IPS-20b (cell line): ENCODE results near the gene C1orf174.

Experiments used
- H3K27ac ChIP-seq: one replicate; pipeline ENCODE4 v1.5.1; 2013; ENCODE audit warnings: low read length
- H3K27me3 ChIP-seq: 2 replicates; pipeline ENCODE4 v1.6.1; 2013; ENCODE audit warnings: mild to moderate bottlenecking, low read length, inconsistent platforms; ENCODE audit not compliant: insufficient read depth
- H3K36me3 ChIP-seq: 2 replicates; pipeline ENCODE4 v1.6.1; 2013; ENCODE audit warnings: low read depth, mild to moderate bottlenecking, inconsistent platforms, low read length, moderate library complexity; ENCODE audit not compliant: insufficient read depth
- H3K4me1 ChIP-seq: 2 replicates; pipeline ENCODE4 v1.6.1; 2013; ENCODE audit warnings: mild to moderate bottlenecking, control low read depth, inconsistent platforms, low read length, moderate library complexity; ENCODE audit not compliant: insufficient read depth
- H3K4me3 ChIP-seq: 2 replicates; pipeline ENCODE4 v1.5.1; 2013; ENCODE audit warnings: mild to moderate bottlenecking, low read length, inconsistent platforms
- H3K9ac ChIP-seq: 2 replicates; pipeline ENCODE4 v1.6.1; 2013; ENCODE audit warnings: low read depth, mild to moderate bottlenecking, inconsistent platforms, low read length, moderate library complexity
- H3K9me3 ChIP-seq: 2 replicates; pipeline ENCODE4 v1.6.1; 2013; ENCODE audit warnings: mild to moderate bottlenecking, low read depth, low read length, inconsistent platforms; ENCODE audit not compliant: insufficient read depth

Gene C1orf174

GRCh38 chr1:3872546-3872945 is 27.5 kb downstream of the C1orf174 start:
- Histone ChIP-seq H3K27ac (no peak overlapping the region), H3K4me1 (no peaks in the 10 kb centered on the region), H3K27me3 (no peaks in the 10 kb centered on the region), H3K4me3 (no peak overlapping the region), H3K9ac (no peak overlapping the region), H3K36me3 (no peaks in the 10 kb centered on the region), H3K9me3 (no peaks in the 10 kb centered on the region)

- Histone ChIP-seq H3K4me3 (no peak overlapping the region), H3K27ac (no peak overlapping the region), H3K9me3 (no peaks in the 10 kb centered on the region), H3K9ac (no peak overlapping the region), H3K27me3 (no peaks in the 10 kb centered on the region), H3K4me1 (no peaks in the 10 kb centered on the region), H3K36me3 (no peaks in the 10 kb centered on the region)
Measured at GRCh38 chr1:3871451-3871805, 28.6 kb downstream of the C1orf174 start.

- Histone ChIP-seq H3K27me3 (no peaks in the 10 kb centered on the region), H3K4me1 (no peaks in the 10 kb centered on the region), H3K9me3 (no peaks in the 10 kb centered on the region), H3K9ac (no peak overlapping the region), H3K36me3 (no peaks in the 10 kb centered on the region), H3K4me3 (no peak overlapping the region), H3K27ac (no peak overlapping the region)
Measured at GRCh38 chr1:3869751-3870301, 30.2 kb downstream of the C1orf174 start.

GRCh38 chr1:3868464-3869006 is 31.5 kb downstream of the C1orf174 start:
- no peak overlapping the region for H3K4me3 ChIP-seq
- H3K36me3 ChIP-seq = no peaks in the 10 kb centered on the region
- H3K9ac ChIP-seq = no peak overlapping the region
- no peaks in the 10 kb centered on the region for H3K4me1 ChIP-seq
- no peak overlapping the region for H3K27ac ChIP-seq
- H3K9me3 ChIP-seq = no peaks in the 10 kb centered on the region
- H3K27me3 ChIP-seq = no peaks in the 10 kb centered on the region

- H3K9me3 ChIP-seq = no peaks in the 10 kb centered on the region
- H3K9ac ChIP-seq = no peak overlapping the region
- H3K4me1 ChIP-seq = no peaks in the 10 kb centered on the region
- no peak overlapping the region for H3K4me3 ChIP-seq
- no peak overlapping the region for H3K27ac ChIP-seq
- no peaks in the 10 kb centered on the region for H3K27me3 ChIP-seq
- H3K36me3 ChIP-seq = no peaks in the 10 kb centered on the region
Measured at GRCh38 chr1:3865606-3866160, 34.4 kb downstream of the C1orf174 start.

GRCh38 chr1:3864884-3865283 is 35.2 kb downstream of the C1orf174 start:
- Histone ChIP-seq H3K9ac (no peak overlapping the region), H3K4me3 (no peak overlapping the region), H3K9me3 (no peaks in the 10 kb centered on the region), H3K4me1 (no peaks in the 10 kb centered on the region), H3K27ac (no peak overlapping the region), H3K27me3 (no peaks in the 10 kb centered on the region), H3K36me3 (no peaks in the 10 kb centered on the region)

GRCh38 chr1:3863231-3863935 is 36.7 kb downstream of the C1orf174 start:
- Histone ChIP-seq H3K4me1 (peaks cover 7% of the 10 kb centered on the region; the same call in 1 of the 2 replicates), H3K27ac (no peak overlapping the region), H3K36me3 (no peaks in the 10 kb centered on the region), H3K4me3 (no peak overlapping the region), H3K9me3 (no peaks in the 10 kb centered on the region), H3K9ac (no peak overlapping the region), H3K27me3 (peaks cover 11% of the 10 kb centered on the region)

GRCh38 chr1:3858231-3858981 is 41.7 kb downstream of the C1orf174 start:
- H3K9ac ChIP-seq = no peak overlapping the region
- peaks cover 7% of the 10 kb centered on the region; the same call in 1 of the 2 replicates for H3K4me1 ChIP-seq
- no peaks in the 10 kb centered on the region for H3K9me3 ChIP-seq
- H3K4me3 ChIP-seq = peak overlapping the region; percentile 93
- peaks cover 25% of the 10 kb centered on the region for H3K27me3 ChIP-seq
- no peak overlapping the region for H3K27ac ChIP-seq
- H3K36me3 ChIP-seq = no peaks in the 10 kb centered on the region

GRCh38 chr1:3857791-3858129 is 42.3 kb downstream of the C1orf174 start:
- H3K27me3 ChIP-seq = peaks cover 25% of the 10 kb centered on the region
- H3K4me1 ChIP-seq = peaks cover 7% of the 10 kb centered on the region; the same call in 1 of the 2 replicates
- H3K9me3 ChIP-seq = no peaks in the 10 kb centered on the region
- H3K9ac ChIP-seq = peak overlapping the region; percentile 58; the same call in 1 of the 2 replicates
- peak overlapping the region; percentile 93 for H3K4me3 ChIP-seq
- H3K27ac ChIP-seq = no peak overlapping the region
- no peaks in the 10 kb centered on the region for H3K36me3 ChIP-seq

- H3K27ac ChIP-seq = no peak within 1 kb of the TSS
- H3K9ac ChIP-seq = peak within 1 kb of the TSS; percentile 63; the same call in 1 of the 2 replicates
- H3K4me1 ChIP-seq = peaks cover 7% of the 10 kb centered on the region; the same call in 1 of the 2 replicates
- H3K27me3 ChIP-seq = peaks cover 25% of the 10 kb centered on the region
- H3K4me3 ChIP-seq = peak within 1 kb of the TSS; percentile 93
- no peaks in the 10 kb centered on the region for H3K9me3 ChIP-seq
- H3K36me3 ChIP-seq = no peaks in the 10 kb centered on the region
Measured at GRCh38 chr1:3856923-3857790, 42.9 kb downstream of the C1orf174 start, which contains the start of the genes CEP104 and DFFB. Gene CEP104, minus strand, starts transcription at chr1:3857211. Its CDS starts 4,804 bp downstream, at chr1:3852407. Gene DFFB, plus strand, starts transcription at chr1:3857476. Its CDS starts 128 bp downstream, at chr1:3857604.
